T-helper 1 cell treated with Interleukin-12 subunit alpha and Interleukin-12 subunit beta and Interleukin-4 antibody, amounts not matched to agents 30 μg/mL and 1 μg/mL, for 36 hours (primary cell): ENCODE measurements around the gene HS6ST2.

Experiments
- H3K27ac Mint-ChIP-seq: one replicate; pipeline ENCODE4 v1.8.0; 2021; ENCODE audit warnings: mild to moderate bottlenecking, mixed read lengths
- H3K27me3 Mint-ChIP-seq: one replicate; pipeline ENCODE4 v1.8.0; 2021; ENCODE audit warnings: low read depth, mixed read lengths
- H3K36me3 Mint-ChIP-seq: one replicate; pipeline ENCODE4 v1.8.0; 2021; ENCODE audit warnings: low read depth, mixed read lengths
- H3K4me1 Mint-ChIP-seq: one replicate; pipeline ENCODE4 v1.8.0; 2021; ENCODE audit warnings: low read depth, mixed read lengths
- H3K4me3 Mint-ChIP-seq: one replicate; pipeline ENCODE4 v1.8.0; 2021; ENCODE audit warnings: mild to moderate bottlenecking, moderate library complexity, mixed read lengths
- H3K9me3 Mint-ChIP-seq: one replicate; pipeline ENCODE4 v1.8.0; 2021; ENCODE audit warnings: mixed read lengths

HS6ST2 gene

DNA sequence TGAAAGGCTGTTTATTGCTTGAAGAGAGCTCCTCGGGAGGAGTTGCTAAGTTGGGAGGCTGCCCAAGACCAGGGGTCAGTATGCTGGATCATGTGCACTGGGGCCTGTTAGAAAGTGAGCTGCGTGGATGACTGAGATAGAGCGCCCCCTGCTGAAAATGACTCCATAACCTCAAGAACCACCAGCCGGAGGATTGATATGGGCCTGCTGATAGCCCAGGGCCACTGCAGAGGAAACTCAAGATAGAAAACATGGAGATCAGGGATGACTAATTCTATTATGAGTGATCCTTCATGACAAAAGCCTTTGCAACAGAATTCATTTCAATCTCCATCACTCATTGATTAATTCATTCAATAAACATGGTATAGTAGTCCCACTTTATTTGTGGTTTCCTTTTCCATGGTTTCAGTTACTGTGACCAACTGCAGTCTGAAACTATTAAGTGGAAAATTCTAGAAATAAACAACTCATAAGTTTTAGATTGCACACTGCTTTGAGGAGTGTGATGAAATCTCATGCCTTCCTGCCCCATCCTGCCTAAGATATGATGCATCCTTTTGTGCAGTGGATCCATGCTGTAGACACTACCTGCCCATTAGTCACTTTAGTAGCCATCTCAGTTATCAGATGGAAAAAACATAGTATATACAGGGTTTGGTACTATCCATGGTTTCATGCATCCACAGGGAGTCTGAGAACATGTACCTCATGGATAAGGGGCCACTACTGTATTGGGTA, 342.9 kb downstream of the HS6ST2 start:
- Mint-ChIP-seq H3K27me3 (no peaks in the 10 kb centered on the region), H3K27ac (no peak overlapping the region), H3K4me3 (no peak overlapping the region), H3K9me3 (no peaks in the 10 kb centered on the region), H3K4me1 (no peaks in the 10 kb centered on the region), H3K36me3 (no peaks in the 10 kb centered on the region)

DNA sequence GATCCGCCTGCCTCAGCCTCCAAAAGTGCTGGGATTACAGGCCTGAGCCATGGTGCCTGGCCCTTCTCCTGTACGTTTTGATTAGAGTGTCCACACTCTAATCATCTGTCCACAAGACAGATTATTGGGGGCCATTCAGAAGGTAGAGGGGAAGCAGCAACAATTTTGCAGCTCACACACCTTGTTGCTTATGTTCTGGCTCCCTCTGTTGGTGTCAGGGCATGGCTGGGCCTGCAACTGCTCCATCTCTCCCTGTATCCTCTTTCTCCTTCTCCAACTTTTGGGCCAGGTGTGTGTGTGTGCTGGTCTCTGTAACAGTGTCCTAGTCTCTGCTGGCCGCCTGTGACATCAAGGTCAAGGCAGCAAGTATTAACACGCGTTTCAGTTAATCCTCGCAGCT, 344.1 kb downstream of the HS6ST2 start:
- Mint-ChIP-seq H3K4me1 (no peaks in the 10 kb centered on the region), H3K9me3 (no peaks in the 10 kb centered on the region), H3K27ac (no peak overlapping the region), H3K36me3 (no peaks in the 10 kb centered on the region), H3K4me3 (no peak overlapping the region), H3K27me3 (no peaks in the 10 kb centered on the region)

DNA sequence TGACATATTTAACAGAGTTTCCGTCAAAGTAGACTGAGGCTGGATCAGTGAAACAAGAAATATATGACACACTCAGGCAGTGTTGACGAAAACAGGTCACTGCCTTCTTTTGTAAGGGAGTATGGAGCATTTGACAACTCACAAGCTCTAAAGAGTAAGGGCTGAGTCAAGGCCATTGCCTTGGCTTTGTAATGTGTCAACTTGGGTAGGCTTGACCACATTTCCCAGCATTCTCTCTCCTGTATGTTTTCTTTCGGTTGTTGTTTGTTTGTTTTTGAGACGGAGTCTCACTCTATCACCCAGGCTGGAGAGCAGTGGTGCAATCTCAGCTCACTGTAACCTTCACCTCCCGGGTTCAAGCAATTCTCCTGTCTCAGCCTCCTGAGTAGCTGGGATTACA, 344.6 kb downstream of the HS6ST2 start:
- Mint-ChIP-seq H3K4me1 (no peaks in the 10 kb centered on the region), H3K9me3 (no peaks in the 10 kb centered on the region), H3K27me3 (no peaks in the 10 kb centered on the region), H3K27ac (no peak overlapping the region), H3K4me3 (no peak overlapping the region), H3K36me3 (no peaks in the 10 kb centered on the region)

DNA sequence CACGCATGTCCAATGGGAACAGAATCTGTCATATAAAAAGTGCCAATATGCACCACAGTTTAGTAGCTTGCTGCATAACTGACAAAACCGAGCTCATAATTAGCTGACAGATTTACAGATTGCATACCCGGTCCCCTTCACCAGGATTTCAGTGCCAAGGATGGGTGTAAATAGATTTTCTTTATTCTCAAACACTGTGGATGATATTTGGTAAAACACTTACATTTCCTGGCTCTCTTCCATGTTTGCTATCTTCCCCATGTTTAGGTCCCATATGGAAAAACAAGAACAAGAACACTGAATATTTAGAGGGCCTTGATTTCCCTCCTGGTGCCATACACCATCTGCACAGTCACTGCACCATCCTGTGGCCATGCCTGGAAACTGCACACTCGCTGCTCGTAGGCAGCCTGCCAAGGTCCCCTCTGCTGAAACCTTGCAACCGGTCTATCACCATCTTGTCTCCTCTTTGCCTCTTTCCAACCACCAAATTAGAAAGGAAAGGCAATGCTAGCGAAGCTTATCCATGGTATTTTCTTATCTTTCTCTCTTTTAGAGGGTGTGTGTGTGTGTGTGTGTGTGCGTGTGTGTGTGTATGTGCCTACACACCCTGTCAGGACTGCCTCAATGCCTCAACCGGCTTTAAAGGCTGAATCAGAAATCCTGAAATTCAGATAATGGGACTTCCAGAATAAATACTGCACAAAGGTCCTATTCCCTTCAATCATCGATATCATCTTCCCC, 345.4 kb downstream of the HS6ST2 start:
- H3K4me3 Mint-ChIP-seq, result no peak overlapping the region
- H3K36me3 Mint-ChIP-seq, result no peaks in the 10 kb centered on the region
- no peaks in the 10 kb centered on the region for H3K27me3 Mint-ChIP-seq
- no peak overlapping the region for H3K27ac Mint-ChIP-seq
- H3K4me1 Mint-ChIP-seq, result no peaks in the 10 kb centered on the region
- H3K9me3 Mint-ChIP-seq, result no peaks in the 10 kb centered on the region

DNA sequence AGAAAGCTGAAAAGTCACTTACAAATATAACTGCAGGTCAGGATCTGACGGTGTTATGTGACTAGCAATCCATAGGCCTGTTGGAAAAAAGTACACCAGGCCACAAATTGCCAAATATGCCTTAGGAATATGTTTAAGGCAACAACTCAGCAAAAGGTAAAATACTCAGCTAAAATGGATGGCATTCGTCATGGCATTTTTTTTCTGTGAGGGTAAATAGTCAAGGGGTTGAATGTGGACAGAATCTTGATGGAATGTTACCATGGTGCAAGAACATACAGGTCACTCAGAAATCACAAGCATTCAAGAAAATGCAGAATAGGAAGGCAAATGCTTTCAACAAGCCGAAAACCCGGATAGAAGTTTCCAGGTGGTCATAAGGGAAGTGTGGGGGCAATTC, 347.9 kb downstream of the HS6ST2 start:
- Mint-ChIP-seq H3K4me3 (no peak overlapping the region), H3K4me1 (no peaks in the 10 kb centered on the region), H3K9me3 (no peaks in the 10 kb centered on the region), H3K27ac (no peak overlapping the region), H3K36me3 (no peaks in the 10 kb centered on the region), H3K27me3 (no peaks in the 10 kb centered on the region)

DNA sequence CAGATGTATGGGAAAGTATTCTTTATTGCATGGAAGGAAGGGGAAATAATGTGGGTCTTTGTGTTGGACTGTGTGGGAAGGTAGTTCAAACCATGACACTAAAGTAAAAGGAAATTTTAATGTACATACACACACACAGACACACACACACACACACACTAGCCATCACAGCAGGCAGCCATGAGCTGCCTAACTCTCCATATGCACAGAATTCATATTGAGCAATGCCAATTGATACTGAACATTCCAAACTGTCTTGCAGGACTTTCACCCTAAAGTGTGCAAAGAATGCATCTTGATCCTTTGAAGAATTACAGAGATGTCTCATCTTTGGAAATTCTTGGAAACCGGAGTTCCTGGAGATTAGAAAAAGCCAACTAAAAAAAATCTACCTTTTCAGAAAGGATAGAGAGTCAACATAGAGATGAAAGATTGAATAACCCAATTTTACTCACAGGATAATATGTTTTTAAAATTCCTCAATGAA, 349.0 kb downstream of the HS6ST2 start:
- H3K9me3 Mint-ChIP-seq, result no peaks in the 10 kb centered on the region
- no peak overlapping the region for H3K27ac Mint-ChIP-seq
- no peaks in the 10 kb centered on the region for H3K4me1 Mint-ChIP-seq
- no peaks in the 10 kb centered on the region for H3K27me3 Mint-ChIP-seq
- H3K4me3 Mint-ChIP-seq, result no peak overlapping the region
- no peaks in the 10 kb centered on the region for H3K36me3 Mint-ChIP-seq

DNA sequence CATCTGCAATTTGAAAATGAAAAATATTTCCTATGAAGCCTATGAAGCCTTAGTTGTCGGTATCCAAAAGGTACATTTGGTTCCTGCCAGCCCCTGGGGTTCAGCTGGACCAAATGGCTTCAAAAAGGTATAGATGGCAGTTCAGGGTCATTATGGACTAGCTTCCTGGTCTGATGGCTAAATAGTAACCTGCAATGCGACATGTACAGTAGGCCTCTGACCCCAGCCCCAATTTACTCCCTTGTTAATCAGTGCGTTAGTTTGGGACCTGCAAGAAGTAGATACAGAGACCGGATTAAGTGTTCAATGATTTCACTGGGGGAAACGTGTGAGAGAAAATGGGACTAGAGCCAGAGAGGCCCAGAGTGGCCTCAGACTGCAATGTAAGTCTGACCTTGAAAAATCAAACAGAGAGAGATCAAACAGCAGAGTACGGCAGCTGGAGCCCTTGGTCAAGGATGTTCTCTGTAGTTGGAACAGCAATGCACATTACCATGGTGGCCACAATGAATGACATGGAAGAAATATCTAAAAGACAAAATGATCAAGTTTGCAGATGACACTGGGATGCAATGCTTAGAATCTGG, 354.6 kb downstream of the HS6ST2 start:
- H3K4me3 Mint-ChIP-seq, result no peak overlapping the region
- H3K4me1 Mint-ChIP-seq, result no peaks in the 10 kb centered on the region
- H3K27me3 Mint-ChIP-seq, result no peaks in the 10 kb centered on the region
- no peaks in the 10 kb centered on the region for H3K9me3 Mint-ChIP-seq
- H3K27ac Mint-ChIP-seq, result no peak overlapping the region
- no peaks in the 10 kb centered on the region for H3K36me3 Mint-ChIP-seq

DNA sequence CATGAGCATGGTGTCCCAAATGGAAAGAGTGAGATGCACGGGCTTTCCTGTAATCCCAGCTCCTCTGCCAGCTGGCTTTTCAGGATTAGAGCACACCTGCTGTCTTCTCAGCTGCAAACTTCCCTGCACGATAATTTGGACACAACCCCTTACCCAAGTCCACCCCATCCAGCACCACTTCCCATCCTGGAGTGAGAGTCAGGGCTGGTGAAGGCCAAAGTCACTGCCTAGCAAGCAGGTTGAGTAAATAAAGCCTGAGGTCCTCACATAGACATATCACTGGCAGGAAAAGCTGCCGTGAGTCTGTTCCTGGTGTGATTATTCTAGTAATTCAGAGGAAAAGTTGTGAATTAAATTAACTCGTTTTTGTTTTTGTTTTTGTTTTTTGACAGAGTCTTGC, 355.7 kb downstream of the HS6ST2 start:
- Mint-ChIP-seq H3K4me1 (no peaks in the 10 kb centered on the region), H3K27ac (no peak overlapping the region), H3K27me3 (no peaks in the 10 kb centered on the region)

DNA sequence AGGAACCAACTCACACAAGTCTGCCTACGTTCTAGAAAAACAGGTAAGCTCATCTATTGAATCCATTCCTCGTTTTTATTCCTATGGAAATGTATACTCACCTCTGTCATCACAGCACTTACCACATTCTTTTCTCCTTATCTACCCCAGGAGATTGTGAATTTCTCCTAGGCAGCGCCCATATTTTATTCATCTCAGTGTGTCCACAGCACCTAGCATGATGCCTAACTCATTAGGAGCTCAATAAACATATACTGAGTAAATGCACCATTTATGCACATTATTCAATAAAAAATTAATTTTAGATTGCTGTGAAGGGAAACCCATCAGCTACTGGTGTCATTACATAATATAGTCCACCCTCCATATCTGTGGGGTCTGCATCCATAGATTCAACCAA, 363.4 kb downstream of the HS6ST2 start:
- H3K9me3 Mint-ChIP-seq, result no peaks in the 10 kb centered on the region
- H3K27ac Mint-ChIP-seq, result no peak overlapping the region
- no peaks in the 10 kb centered on the region for H3K27me3 Mint-ChIP-seq
- H3K4me1 Mint-ChIP-seq, result no peaks in the 10 kb centered on the region
- no peaks in the 10 kb centered on the region for H3K36me3 Mint-ChIP-seq
- no peak overlapping the region for H3K4me3 Mint-ChIP-seq

More for the DNA sequence above, 355.7 kb downstream of the HS6ST2 start:
- no peaks in the 10 kb centered on the region for H3K9me3 Mint-ChIP-seq
- no peaks in the 10 kb centered on the region for H3K36me3 Mint-ChIP-seq
- no peak overlapping the region for H3K4me3 Mint-ChIP-seq

DNA sequence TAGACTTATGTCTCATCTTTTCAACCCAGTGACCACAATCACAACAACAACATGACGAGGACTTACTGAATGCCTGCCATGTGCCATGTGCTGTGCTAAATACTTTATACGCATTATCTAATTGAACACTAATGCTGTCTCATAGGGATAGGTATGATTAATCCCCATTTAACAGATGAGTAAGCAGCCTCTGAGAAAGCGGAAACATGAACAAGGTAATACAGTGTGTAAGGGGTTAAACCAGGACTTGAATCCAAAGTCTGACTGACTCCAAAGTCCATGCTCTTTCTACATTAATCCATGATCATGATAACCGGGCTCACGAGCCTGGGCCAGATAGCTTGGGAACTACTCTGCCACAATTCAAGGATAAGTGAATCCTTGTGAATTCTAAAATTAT, 364.3 kb downstream of the HS6ST2 start:
- Mint-ChIP-seq H3K9me3 (no peaks in the 10 kb centered on the region), H3K4me3 (no peak overlapping the region), H3K27me3 (no peaks in the 10 kb centered on the region), H3K36me3 (no peaks in the 10 kb centered on the region), H3K27ac (no peak overlapping the region), H3K4me1 (no peaks in the 10 kb centered on the region)

DNA sequence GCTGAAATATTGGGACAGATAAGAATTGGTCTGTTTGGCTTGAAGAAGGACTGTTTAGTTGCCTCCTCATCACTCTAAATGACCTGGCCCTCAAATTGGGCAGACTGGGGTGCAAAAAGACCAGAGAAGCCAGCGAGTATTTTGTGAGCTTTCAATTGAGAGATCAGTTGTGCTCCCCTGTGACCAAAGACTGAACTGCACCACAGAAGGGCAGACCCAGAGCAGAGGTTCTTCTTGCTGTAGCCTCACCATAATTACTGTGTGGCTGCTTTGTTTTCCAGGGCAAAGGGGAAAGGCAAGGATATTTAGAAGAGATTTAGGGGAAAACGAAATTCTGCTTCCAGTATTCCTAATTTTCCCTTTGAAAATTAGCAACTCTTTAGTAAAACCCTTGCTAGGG, 365.5 kb downstream of the HS6ST2 start:
- H3K4me1 Mint-ChIP-seq, result no peaks in the 10 kb centered on the region
- H3K9me3 Mint-ChIP-seq, result no peaks in the 10 kb centered on the region
- H3K27me3 Mint-ChIP-seq, result no peaks in the 10 kb centered on the region
- H3K36me3 Mint-ChIP-seq, result no peaks in the 10 kb centered on the region
- no peak overlapping the region for H3K4me3 Mint-ChIP-seq
- no peak overlapping the region for H3K27ac Mint-ChIP-seq

DNA sequence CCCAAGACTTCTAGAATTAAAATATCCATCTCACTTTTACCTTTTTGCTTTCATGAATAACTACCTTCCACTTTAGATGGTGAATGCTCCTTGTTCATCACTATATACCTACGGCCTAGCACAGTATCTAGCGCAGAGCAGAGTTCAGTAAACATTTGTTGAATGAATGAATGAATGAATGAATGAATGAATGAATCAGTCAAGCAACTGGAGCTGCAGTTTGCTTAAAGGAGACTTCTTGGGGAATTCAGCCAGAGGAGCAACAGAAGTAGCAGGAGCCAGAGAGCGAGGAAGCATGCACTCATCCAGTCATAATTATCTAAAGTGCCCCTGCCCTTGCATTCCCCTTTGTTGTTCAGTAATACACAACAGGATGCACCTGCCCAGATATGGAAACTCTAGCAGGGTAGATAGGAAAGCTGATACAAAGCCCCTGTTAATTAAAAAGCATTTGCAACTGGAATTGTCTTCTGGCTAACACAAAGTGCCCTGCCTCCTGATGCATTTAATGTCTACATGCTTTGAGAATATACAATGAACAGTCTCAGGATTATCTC, 366.6 kb downstream of the HS6ST2 start:
- no peaks in the 10 kb centered on the region for H3K27me3 Mint-ChIP-seq
- H3K4me3 Mint-ChIP-seq, result no peak overlapping the region
- no peak overlapping the region for H3K27ac Mint-ChIP-seq
- H3K9me3 Mint-ChIP-seq, result no peaks in the 10 kb centered on the region
- H3K36me3 Mint-ChIP-seq, result no peaks in the 10 kb centered on the region
- H3K4me1 Mint-ChIP-seq, result no peaks in the 10 kb centered on the region

DNA sequence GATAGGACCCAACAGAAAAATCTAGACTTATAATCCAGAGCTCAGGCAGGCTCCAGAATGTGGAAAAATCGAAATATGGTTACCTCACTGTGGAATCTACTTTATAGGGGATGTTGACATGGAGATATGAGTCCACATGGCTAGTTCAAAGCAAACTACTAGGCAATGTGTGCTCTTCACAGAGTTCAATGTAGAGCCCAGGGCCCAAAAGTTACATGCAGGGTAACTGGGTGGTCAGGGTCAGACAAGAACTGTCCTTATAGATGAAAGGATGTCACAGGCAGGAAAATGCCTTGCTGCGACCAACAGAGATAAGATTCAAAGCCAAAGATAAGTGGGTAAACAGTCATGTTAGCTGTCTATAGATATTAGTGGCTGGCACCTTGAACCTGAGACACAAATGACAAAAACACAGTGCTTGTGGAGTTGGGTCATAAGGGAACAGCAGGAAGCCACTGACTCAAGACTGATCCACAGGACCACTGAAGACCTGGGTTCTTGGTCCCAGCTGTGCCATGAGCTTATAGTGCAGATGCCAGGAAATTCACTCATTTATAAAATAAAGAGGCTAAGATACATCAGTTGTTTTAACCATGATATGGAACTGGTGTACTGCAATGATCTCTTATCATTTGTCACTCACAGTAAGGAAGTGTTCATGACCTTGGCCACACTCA, 367.9 kb downstream of the HS6ST2 start:
- H3K4me1 Mint-ChIP-seq, result no peaks in the 10 kb centered on the region
- no peak overlapping the region for H3K27ac Mint-ChIP-seq
- H3K27me3 Mint-ChIP-seq, result no peaks in the 10 kb centered on the region
- H3K9me3 Mint-ChIP-seq, result no peaks in the 10 kb centered on the region
- H3K36me3 Mint-ChIP-seq, result no peaks in the 10 kb centered on the region
- no peak overlapping the region for H3K4me3 Mint-ChIP-seq

DNA sequence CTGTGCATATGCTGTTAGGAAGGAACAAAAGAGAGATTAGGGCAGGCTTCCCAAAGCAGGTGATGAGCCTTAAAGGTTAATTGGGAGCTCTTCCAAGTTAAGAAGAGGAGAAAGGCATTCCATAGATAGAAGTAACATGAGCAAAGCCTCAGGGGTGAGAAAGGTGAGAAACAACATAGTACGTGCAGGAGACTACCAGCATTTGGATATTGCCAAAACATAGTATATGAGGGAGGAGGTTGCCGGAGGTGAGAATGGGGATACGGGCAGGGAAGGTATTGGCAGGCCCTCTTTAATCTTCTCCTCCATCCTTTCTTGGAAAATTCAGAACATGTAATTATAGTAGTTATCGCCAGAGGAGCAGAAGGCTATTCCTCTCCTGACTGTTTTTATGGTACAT, 373.5 kb downstream of the HS6ST2 start:
- no peak overlapping the region for H3K27ac Mint-ChIP-seq
- H3K4me3 Mint-ChIP-seq, result no peak overlapping the region
- H3K9me3 Mint-ChIP-seq, result no peaks in the 10 kb centered on the region
- H3K4me1 Mint-ChIP-seq, result no peaks in the 10 kb centered on the region
- H3K36me3 Mint-ChIP-seq, result no peaks in the 10 kb centered on the region
- no peaks in the 10 kb centered on the region for H3K27me3 Mint-ChIP-seq
